ENCODE measurements around the gene PCBP3.

DNA sequence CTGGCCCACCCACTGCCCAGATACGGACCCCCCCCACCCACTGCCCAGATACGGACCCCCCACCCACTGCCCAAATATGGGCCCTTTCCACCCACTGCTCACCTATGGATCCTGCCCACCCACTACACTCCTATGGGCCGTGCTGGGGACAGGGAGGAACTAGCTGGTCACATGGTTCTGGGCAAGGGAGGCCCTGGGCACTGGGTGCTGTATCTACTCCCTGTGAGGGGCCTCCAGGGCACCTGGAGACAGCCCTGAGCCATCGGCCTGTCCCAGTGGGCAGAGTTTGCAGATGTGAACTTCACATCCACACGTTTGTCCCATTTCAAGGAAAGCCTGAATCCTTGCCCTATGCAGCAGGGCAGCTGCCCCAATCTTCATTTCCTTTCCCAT, 266.6 kb downstream of the PCBP3 start:
- TF ChIP-seq, protein P1, sequence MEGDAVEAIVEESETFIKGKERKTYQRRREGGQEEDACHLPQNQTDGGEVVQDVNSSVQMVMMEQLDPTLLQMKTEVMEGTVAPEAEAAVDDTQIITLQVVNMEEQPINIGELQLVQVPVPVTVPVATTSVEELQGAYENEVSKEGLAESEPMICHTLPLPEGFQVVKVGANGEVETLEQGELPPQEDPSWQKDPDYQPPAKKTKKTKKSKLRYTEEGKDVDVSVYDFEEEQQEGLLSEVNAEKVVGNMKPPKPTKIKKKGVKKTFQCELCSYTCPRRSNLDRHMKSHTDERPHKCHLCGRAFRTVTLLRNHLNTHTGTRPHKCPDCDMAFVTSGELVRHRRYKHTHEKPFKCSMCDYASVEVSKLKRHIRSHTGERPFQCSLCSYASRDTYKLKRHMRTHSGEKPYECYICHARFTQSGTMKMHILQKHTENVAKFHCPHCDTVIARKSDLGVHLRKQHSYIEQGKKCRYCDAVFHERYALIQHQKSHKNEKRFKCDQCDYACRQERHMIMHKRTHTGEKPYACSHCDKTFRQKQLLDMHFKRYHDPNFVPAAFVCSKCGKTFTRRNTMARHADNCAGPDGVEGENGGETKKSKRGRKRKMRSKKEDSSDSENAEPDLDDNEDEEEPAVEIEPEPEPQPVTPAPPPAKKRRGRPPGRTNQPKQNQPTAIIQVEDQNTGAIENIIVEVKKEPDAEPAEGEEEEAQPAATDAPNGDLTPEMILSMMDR (IDR thresholded peaks at IDR 0.05 in 4 of 5, conservative IDR thresholded peaks at IDR 0.05 in 1 of 5): no peak
- no peak for TF ChIP-seq POLR2A (IDR thresholded peaks at IDR 0.05)

Data from gastrocnemius medialis (tissue), 4 donors.